CD4-positive, alpha-beta T cell treated with Interleukin-4 for 4 hours (primary cell): ENCODE results near the gene LRRC8B.
A peak's percentile ranks its signal among the peaks of the same experiment; 100 is the strongest.
"Not testable (repeated sequence)": the region's sequence is repeated elsewhere in the genome, so short reads cannot be mapped to it uniquely, and the experiment has no call there.

Source experiments
- DNase-seq: peaks from one replicate; pipeline ENCODE4 v3.0.0-alpha.2; 2020

The LRRC8B gene

GRCh38 chr1:89525169-89525855 is 683 bp downstream of the LRRC8B start:
- peak; percentile 29 for DNase-seq

DNA sequence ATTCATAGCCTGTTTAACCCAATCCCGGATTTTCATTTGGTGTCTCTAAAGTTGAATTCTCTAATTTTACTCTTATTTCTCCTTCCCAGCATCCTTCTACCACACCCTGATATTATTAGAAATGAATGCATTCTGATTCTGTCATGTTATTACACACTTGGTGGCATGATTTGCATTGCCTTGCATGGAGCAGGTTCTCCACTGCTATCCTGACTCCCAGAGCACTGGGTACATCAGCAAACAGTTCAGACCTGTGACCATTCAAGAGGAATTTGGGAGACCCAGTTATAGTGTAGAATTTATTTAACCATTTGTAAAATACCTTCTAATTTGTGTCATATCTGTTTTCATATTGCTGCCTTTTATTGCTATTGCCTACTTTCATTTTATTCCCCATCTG is 2.6 kb downstream of the LRRC8B start:
- DNase-seq, result no peak

DNA sequence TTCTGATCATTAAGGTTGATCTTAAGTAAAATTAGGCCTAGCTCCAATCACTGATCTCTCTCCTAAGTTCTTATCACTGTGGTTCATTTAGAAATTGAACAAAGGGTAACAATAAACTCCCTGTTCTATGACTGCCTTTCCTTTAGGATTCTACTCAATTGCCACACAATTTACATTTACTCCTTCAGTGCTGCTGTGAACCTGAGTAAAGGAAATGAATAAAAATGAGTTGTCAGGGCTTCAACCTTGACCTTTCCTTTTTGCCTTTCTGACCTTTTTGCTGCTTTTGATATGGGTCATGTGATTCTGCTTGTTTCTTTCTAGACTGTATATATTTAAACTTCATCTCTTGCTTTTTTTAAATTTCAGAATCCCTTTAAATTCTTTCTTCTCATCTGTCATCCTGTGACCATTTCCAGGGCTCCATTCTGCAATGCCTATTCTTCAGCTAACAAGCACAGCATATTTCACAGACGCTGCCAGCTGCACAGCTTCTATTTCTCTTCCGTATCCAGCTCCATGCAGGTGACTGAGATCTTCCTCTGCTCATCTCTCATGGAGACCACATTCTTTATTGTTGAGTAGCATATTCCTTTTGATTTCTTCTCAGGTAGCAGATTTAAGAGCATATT is 3.2 kb downstream of the LRRC8B start:
- no peak for DNase-seq

DNA sequence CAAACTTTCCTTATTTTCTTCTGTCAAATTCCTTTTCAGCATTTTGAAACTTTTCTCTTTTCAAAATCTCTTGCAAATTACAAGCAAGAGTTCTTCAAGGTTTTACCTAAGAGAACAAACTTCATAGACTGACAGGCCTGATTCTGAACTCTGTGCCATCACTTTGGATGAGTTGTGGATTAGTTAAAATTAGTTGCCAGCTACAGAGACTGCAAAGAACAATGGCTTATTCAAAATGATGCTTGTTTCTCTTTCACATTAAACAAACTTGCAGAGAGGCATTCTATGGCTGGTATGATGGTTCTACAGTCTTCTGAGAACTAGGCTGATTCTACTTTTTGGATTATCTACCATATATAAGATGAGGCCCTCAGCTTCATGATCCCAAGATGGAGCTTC is 3.8 kb downstream of the LRRC8B start:
- DNase-seq, result no peak

- no peak for DNase-seq
These were observed 4.6 kb downstream of the LRRC8B start for GRCh38 chr1:89529196-89529595.

- DNase-seq, result no peak
These were observed 5.9 kb downstream of the LRRC8B start for GRCh38 chr1:89530444-89531089.

- DNase-seq, result no peak
These were observed 7.0 kb downstream of the LRRC8B start for GRCh38 chr1:89531480-89532139.

DNA sequence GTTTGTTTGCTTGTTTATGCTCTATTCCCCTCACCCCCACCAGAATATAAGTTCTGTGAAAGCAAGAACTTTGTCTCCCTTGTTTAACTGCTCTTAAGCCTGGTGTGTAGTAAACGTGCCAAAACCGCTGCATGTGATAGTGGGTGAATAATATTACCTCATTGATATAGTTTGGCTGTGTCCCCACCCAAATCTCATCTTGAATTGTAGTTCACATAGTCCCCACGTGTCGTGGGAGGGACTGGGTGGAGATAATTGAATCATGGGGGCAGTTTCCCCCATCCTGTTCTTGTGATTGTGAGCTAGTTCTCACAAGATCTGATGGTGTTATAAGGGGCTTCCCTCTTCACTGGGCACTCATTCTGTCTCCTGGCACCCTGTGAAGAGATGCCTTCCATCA is 7.6 kb downstream of the LRRC8B start:
- DNase-seq, result no peak

- no peak for DNase-seq
These were observed 8.2 kb downstream of the LRRC8B start for GRCh38 chr1:89532866-89533265.

DNA sequence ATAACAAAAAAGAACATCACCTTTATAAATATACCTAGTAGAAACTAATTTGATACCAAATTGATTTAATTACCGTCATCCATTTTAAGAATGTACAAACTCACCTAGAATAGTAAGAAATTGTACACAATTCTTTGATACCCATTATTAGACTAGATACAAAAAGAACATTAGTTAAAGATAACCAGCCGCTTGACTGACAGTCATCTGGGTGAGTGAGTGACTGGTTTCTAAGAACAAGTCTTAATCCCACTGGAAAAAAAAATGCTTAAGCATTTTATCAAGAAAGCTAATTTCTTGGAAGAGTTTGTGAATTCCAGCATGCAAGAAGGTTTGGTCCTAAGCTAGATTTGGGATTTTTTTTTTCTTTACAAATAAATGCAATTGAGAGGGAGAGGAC is 10.9 kb downstream of the LRRC8B start:
- no peak for DNase-seq

GRCh38 chr1:89536555-89537341 is 12.1 kb downstream of the LRRC8B start:
- no peak for DNase-seq

GRCh38 chr1:89538361-89538760 is 13.7 kb downstream of the LRRC8B start:
- DNase-seq, result no peak

GRCh38 chr1:89539128-89539527 is 14.5 kb downstream of the LRRC8B start:
- no peak for DNase-seq

DNA sequence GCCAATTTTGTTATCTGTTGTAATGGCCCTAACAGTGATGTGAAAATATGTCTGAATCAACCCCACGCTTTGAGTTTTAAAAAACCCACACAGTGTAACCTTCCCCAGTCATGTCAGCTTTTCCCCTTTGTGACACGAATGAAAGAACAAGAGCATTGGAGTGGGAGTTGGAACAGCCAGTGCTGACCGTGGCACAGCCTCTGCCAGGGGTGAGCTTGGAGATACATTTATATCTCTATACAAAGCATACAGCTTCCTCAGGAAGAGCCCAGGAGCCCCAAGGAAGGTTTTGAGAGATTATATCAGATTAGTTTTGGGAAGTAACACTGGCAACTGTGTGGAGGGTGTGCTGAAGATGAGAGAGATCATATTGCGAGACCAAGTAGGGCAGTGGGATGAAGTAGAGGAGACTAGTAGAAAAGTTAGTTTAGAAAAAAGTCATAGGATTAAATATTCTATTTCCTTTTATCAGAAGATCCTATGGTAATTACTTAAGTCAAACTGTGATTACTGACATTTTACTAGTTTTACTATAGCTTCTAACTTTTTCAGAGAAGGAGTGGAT is 15.9 kb downstream of the LRRC8B start:
- DNase-seq, result no peak

DNA sequence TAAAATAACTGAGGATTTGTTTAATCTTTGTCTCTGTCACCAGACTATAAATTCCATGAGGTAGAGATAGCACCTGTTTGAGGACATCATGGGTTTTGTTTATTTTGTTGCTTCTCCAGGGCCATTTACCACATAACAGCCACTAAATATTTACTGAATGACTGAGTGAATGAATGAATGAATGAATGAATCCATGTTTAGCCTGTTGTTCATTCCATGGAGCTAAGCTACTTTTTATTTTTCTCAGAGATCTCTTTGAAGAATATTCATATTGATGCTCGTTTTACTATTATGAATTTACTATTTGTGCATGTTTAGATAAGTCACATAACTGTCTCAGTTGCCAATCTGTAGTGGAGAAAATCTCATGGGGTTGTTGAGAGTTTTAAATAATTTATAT is 17.7 kb downstream of the LRRC8B start:
- DNase-seq, result no peak

- not testable (repeated sequence) for DNase-seq
These were observed 19.0 kb downstream of the LRRC8B start for GRCh38 chr1:89543632-89544031.

DNA sequence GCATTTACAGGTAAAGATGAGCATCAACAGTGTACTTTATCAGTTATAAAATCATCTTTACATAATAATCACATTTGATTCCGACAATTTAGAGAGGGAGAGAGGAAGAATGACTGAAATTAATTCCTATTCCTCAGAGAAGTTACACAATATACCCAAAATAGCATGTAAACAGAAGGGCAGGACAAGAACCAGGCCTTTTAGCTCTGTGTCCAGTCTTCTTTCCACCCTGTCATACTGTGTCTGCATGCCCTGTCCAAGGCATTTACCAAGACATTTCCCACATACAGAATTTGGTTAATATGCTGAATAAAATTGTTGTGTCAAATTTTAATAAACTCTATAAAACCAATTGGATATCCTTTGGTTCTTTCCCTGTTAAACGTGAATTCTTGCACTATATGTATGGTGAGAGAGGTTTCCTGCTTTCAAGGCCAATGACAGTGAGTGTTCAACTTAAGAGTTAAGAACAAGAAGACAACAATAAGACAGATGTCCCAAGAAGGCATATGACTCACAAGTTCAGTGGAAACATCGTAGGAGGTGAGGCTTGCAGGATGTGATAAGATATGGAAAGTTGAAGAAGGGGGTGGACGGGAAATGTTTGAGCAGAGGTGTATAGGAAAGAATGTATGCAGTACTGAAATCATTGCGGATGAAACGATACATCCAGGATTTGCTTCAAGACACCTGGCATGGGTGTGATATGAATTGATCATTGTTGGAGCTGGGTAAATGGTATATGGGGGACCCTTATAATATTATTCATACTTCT is 20.8 kb downstream of the LRRC8B start:
- DNase-seq, result peak; percentile 48

- DNase-seq, result no peak
These were observed 21.7 kb downstream of the LRRC8B start for GRCh38 chr1:89546082-89546889.

GRCh38 chr1:89546934-89547562 is 22.4 kb downstream of the LRRC8B start:
- DNase-seq, result no peak

- no peak for DNase-seq
These were observed 23.0 kb downstream of the LRRC8B start for GRCh38 chr1:89547563-89548116.
